ENCODE results near the gene IL25.

- TF ChIP-seq CTCF (conservative IDR thresholded peaks at IDR 0.05; ENCODE audit: low read length): no peak
- TF ChIP-seq EZH2phosphoT487 (IDR thresholded peaks at IDR 0.05; ENCODE audit: borderline replicate concordance): no peak
These were observed 31.3 kb downstream of the IL25 start for GRCh38 chr14:23403908-23404307.

Data from Loucy (cell line).